ENCODE data around the gene ASCC1. TPM values are rescaled to one million over a fixed set of nuclear protein-coding genes. Genes with fewer than 3 reads are reported as not detected.

Gene ASCC1
- total RNA-seq, 2 donors from 2014 or later: 27.2 to 37.0 TPM

GRCh38 chr10:72058347-72058898 lies 157.7 kb downstream of the ASCC1 start:
- Histone ChIP-seq H3K36me3 (no peaks in the 10 kb centered on the region), H3K9me3 (no peaks in the 10 kb centered on the region), H3K4me1 (peaks cover 0 to 27% of the 10 kb centered on the region in 2 donors), H3K27me3 (no peaks in the 10 kb centered on the region), H3K4me3 (no peak overlapping the region), H3K27ac (no peak overlapping the region)
- no peak for DNase-seq (ENCODE audit: low spot score)
- TF ChIP-seq, protein P1, sequence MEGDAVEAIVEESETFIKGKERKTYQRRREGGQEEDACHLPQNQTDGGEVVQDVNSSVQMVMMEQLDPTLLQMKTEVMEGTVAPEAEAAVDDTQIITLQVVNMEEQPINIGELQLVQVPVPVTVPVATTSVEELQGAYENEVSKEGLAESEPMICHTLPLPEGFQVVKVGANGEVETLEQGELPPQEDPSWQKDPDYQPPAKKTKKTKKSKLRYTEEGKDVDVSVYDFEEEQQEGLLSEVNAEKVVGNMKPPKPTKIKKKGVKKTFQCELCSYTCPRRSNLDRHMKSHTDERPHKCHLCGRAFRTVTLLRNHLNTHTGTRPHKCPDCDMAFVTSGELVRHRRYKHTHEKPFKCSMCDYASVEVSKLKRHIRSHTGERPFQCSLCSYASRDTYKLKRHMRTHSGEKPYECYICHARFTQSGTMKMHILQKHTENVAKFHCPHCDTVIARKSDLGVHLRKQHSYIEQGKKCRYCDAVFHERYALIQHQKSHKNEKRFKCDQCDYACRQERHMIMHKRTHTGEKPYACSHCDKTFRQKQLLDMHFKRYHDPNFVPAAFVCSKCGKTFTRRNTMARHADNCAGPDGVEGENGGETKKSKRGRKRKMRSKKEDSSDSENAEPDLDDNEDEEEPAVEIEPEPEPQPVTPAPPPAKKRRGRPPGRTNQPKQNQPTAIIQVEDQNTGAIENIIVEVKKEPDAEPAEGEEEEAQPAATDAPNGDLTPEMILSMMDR (IDR thresholded peaks at IDR 0.05): no peak

DNA sequence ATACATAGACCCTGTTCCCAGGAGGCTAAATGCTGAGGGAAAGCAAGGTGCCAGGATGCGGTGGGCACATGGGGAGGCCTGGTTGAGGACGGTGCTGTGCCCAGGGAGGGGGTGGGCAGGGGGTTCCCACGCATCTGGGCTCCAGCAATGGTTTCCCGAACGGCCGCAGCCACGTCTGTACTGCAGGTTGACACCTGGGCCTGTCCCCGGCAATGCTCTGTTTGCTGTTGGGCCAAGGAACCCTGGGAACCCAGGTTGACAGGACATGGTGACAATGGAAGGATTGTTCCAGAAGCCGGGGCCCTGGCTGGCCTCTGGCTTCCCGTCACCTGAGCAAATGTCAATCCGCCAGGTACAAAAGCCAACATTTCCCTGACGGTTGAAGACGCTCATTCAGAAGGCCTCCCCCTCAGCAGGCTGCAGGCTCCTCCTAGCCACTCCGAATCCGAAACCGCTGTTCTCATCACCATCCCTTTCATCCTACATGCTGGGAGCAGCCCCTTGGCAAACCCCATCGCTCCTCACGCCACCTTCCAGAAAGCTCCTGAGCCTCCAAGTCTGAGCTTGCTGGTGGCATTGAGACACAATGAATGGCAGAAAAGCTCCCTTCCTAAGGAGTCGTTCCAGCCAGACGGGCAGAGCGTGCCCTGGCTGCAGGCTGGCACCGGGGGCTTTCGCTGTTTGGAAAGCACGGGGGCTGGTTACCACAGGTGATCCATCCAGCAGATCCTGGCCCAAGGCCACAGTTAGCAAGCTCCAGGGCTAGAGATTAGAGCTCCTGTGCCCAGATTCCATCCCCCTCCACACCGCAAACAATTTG lies 158.9 kb downstream of the ASCC1 start:
- Histone ChIP-seq H3K27ac (no peak overlapping the region), H3K4me1 (peaks cover 0 to 27% of the 10 kb centered on the region in 2 donors), H3K9me3 (no peaks in the 10 kb centered on the region), H3K36me3 (no peaks in the 10 kb centered on the region), H3K4me3 (no peak overlapping the region), H3K27me3 (no peaks in the 10 kb centered on the region)
- TF ChIP-seq, protein P1 (IDR thresholded peaks at IDR 0.05): no peak
- DNase-seq (ENCODE audit: low spot score): no peak

DNA sequence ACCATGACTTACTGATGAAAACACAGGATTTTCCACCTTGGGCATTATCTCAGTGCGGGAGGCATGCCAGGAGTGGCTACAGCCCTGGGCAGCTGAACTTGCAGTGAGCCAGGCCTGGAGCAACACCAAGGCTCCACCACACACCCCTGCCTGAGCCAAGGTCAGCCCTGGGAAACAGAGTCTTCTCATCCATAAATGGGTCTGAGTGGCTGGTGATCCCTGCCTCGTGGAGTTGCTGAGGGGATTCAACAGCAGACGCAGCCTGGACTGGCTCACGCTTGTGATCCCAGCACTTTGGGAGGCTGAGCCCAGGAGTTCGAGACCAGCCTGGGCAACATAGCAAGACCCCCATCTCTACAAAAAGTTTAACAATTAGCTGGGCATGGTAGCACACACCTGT lies 160.0 kb downstream of the ASCC1 start:
- H3K36me3 ChIP-seq: no peaks in the 10 kb centered on the region
- peaks cover 0 to 27% of the 10 kb centered on the region in 2 donors for H3K4me1 ChIP-seq
- no peak overlapping the region for H3K27ac ChIP-seq
- H3K4me3 ChIP-seq: no peak overlapping the region
- H3K27me3 ChIP-seq: no peaks in the 10 kb centered on the region
- H3K9me3 ChIP-seq: no peaks in the 10 kb centered on the region
- DNase-seq (ENCODE audit: low spot score): no peak
- TF ChIP-seq, protein P1 (IDR thresholded peaks at IDR 0.05): no peak

- TF ChIP-seq, protein P1 (IDR thresholded peaks at IDR 0.05): no peak
- Histone ChIP-seq H3K36me3 (no peaks in the 10 kb centered on the region), H3K4me1 (peaks cover 0 to 16% of the 10 kb centered on the region in 2 donors), H3K27ac (no peak overlapping the region), H3K27me3 (no peaks in the 10 kb centered on the region), H3K4me3 (no peak overlapping the region), H3K9me3 (no peaks in the 10 kb centered on the region)
- no peak for DNase-seq (ENCODE audit: low spot score)
Measured at GRCh38 chr10:72053690-72054089, 162.4 kb downstream of the ASCC1 start.

DNA sequence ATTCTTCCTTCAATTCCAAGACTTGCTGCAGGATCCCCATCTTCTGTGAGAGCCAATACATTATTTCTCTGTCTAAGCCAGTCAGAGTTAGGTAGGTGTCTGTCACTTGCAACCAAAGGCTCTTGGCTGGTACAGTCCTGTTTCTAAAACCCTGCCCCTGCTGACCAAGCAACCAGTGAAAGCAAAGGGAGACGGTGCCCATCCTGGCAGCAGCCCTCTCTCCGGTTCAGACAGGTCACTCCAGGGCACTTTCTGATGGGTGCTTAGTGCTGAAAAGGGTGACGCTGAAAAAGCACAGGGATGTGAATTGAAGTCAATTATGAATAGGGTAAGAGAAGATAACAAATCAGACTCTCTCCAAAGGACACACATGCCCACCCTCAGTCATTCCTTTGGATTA lies 165.2 kb downstream of the ASCC1 start:
- Histone ChIP-seq H3K36me3 (no peaks in the 10 kb centered on the region), H3K4me3 (no peak overlapping the region), H3K9me3 (no peaks in the 10 kb centered on the region), H3K27ac (no peak overlapping the region), H3K27me3 (no peaks in the 10 kb centered on the region), H3K4me1 (no peaks in the 10 kb centered on the region)
- TF ChIP-seq, protein P1 (IDR thresholded peaks at IDR 0.05): no peak
- no peak for DNase-seq (ENCODE audit: low spot score)
